ENCODE results near the gene C17orf113. TPM values are rescaled to one million over a fixed set of nuclear protein-coding genes. Genes with fewer than 3 reads are reported as not detected.
A peak's percentile ranks its signal among the peaks of the same experiment; 100 is the strongest.

C17orf113 gene
- total and polyA plus RNA-seq, 5 donors from 2014 or later = 0.09 to 0.46 (median 0.33) TPM

DNA sequence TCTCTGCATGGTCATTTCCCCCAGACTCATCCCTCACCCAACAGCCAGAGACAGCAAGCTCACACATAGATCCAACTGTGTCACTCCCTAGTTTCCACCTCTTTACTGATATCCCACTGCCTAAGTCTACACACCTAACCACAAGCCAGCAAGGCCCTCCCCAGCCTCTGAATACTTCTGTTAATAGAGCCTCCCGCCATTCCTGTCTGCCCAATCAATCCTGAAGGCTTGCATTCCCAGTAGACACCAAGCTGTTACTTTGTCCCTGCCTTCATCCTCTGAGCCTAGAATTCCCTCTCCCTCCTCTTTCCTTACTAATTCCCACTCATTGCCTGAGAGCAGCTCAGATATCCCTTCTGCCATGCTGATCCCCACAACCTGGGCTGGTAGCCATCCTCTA lies 4.7 kb downstream of the C17orf113 start:
- peaks cover 35% of the 10 kb centered on the region for H3K27me3 Mint-ChIP-seq
- DNase-seq (no peak), ATAC-seq (ENCODE audit: low read depth in 2 of 2) (no peak)
- H3K4me1 Mint-ChIP-seq = peaks cover 0 to 6% (median 3%) of the 10 kb centered on the region in 4 donors
- H3K9me3 Mint-ChIP-seq = no peaks in the 10 kb centered on the region
- peaks cover 8% of the 10 kb centered on the region for H3K27me3 ChIP-seq (ENCODE audit: control insufficient read depth, insufficient read depth, low read length)
- no peaks in the 10 kb centered on the region for H3K9me3 ChIP-seq (ENCODE audit: control insufficient read depth in 2 of 2, low read length in 2 of 2)
- peak overlapping the region in 1 of 4 donors; percentile 32 for H3K4me3 Mint-ChIP-seq
- peaks cover 7% of the 10 kb centered on the region for H3K4me1 ChIP-seq (ENCODE audit: control insufficient read depth, insufficient read depth, low read length, poor library complexity, severe bottlenecking)
- peak overlapping the region in 1 of 3 donors; percentile 1 for H3K27ac Mint-ChIP-seq
- H3K36me3 ChIP-seq (ENCODE audit: control insufficient read depth, insufficient read depth, low read length) = no peaks in the 10 kb centered on the region
- no peaks in the 10 kb centered on the region for H3K36me3 Mint-ChIP-seq
- H3K27ac ChIP-seq (ENCODE audit: insufficient read depth, low read length, poor library complexity, severe bottlenecking) = no peak overlapping the region
- H3K4me3 ChIP-seq (ENCODE audit: low read depth, low read length) = no peak overlapping the region

DNA sequence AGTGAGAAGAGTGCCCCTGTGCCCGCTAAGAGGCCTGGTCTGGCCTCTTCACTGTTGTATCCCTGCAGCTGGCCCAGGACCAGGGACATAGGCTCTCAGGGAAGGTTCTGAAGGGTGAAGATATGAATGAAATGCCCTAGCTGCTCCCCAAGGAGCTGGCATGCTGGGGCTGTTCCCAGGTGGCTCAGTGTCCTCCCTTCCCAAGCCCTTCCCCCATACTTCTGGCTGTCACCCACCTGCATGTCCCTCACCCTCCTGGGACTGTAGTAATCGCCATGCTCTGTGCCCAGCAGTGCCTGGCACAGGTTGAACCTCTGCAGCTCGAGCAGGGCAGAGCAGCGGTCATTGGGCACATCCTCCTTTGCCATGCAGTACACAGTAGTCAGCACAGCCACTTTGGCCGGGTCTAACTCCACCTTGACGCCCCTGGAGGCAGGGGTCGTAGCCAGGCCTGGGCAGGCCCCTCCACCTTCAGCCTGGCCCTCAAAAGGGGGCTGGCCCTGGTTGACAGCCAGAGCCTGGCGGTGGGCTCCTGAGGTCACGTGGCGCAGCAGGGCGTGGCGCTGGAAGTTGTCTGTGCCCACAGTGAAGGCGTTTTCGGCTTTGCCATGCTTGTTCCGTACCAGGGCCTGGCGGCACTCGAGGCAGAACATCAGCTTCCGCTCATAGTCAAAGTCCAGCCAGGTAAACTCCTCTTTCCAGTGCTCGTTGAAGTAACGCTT lies 7.6 kb downstream of the C17orf113 start:
- Mint-ChIP-seq H3K27me3 (peaks cover 20% of the 10 kb centered on the region), H3K9me3 (no peaks in the 10 kb centered on the region)

DNA sequence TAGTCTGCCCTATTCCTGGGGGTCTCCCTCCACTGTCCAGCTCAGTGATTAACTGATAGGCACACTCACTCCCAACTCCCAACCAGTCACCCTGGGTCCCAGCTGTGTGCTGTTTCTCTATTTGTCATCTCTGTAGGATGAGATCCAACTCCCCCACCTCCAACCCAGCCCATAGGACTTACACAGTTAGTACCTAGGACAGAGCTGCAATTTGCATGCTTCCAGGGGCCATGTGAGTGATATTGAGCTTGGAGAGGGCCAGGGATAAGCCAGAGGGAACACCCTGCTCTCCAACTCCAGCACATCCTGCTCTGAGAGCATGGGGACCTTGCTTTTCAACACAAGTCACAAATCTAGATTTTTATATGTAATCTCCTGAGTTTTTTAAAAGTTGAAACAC lies 8.8 kb downstream of the C17orf113 start:
- H3K4me1 Mint-ChIP-seq = peaks cover 0 to 6% (median 0%) of the 10 kb centered on the region in 4 donors

More for the DNA sequence above, 7.6 kb downstream of the C17orf113 start:
- no peaks in the 10 kb centered on the region for H3K9me3 ChIP-seq (ENCODE audit: control insufficient read depth in 2 of 2, low read length in 2 of 2)
- no peak for DNase-seq
- H3K27ac ChIP-seq (ENCODE audit: insufficient read depth, low read length, poor library complexity, severe bottlenecking) = no peak overlapping the region
- Mint-ChIP-seq H3K27ac (no peak overlapping the region), H3K36me3 (no peaks in the 10 kb centered on the region), H3K4me3 (no peak overlapping the region), H3K4me1 (peaks cover 0 to 6% (median 0%) of the 10 kb centered on the region in 4 donors)
- ATAC-seq (ENCODE audit: low read depth in 2 of 2) = no peak
- no peaks in the 10 kb centered on the region for H3K36me3 ChIP-seq (ENCODE audit: control insufficient read depth, insufficient read depth, low read length)
- no peaks in the 10 kb centered on the region for H3K27me3 ChIP-seq (ENCODE audit: control insufficient read depth, insufficient read depth, low read length)
- no peak overlapping the region for H3K4me3 ChIP-seq (ENCODE audit: low read depth, low read length)
- no peaks in the 10 kb centered on the region for H3K4me1 ChIP-seq (ENCODE audit: control insufficient read depth, insufficient read depth, low read length, poor library complexity, severe bottlenecking)

DNA sequence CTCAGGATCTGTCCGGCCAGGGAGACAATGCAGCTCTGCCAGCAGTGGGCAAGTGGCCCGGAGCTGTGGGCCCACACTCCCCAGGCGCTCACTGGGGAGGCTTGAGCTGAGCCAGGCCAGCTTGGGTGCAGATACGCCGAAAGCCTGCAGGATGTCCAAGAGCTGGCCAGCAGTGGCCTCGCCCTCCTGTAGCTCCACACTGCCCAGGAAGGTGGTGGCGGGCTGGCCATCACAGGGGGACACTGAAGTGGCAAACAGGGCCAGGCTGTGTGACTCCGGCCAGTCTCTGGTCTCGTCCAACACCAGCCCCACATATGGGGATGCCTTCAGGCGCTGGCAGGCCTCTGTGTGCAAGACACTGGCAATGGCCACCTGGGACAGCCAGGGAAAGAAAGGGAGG lies 9.6 kb downstream of the C17orf113 start:
- no peak overlapping the region for H3K4me3 ChIP-seq (ENCODE audit: low read depth, low read length)
- no peaks in the 10 kb centered on the region for H3K27me3 ChIP-seq (ENCODE audit: control insufficient read depth, insufficient read depth, low read length)
- Mint-ChIP-seq H3K36me3 (no peaks in the 10 kb centered on the region), H3K27me3 (peaks cover 17% of the 10 kb centered on the region), H3K27ac (no peak overlapping the region), H3K4me3 (no peak overlapping the region), H3K4me1 (peaks cover 0 to 4% (median 0%) of the 10 kb centered on the region in 4 donors), H3K9me3 (no peaks in the 10 kb centered on the region)
- DNase-seq = no peak
- H3K9me3 ChIP-seq (ENCODE audit: control insufficient read depth in 2 of 2, low read length in 2 of 2) = no peaks in the 10 kb centered on the region
- no peak for ATAC-seq (ENCODE audit: low read depth in 2 of 2)
- H3K4me1 ChIP-seq (ENCODE audit: control insufficient read depth, insufficient read depth, low read length, poor library complexity, severe bottlenecking) = no peaks in the 10 kb centered on the region
- no peak overlapping the region for H3K27ac ChIP-seq (ENCODE audit: insufficient read depth, low read length, poor library complexity, severe bottlenecking)
- no peaks in the 10 kb centered on the region for H3K36me3 ChIP-seq (ENCODE audit: control insufficient read depth, insufficient read depth, low read length)

More for the DNA sequence above, 8.8 kb downstream of the C17orf113 start:
- no peaks in the 10 kb centered on the region for H3K4me1 ChIP-seq (ENCODE audit: control insufficient read depth, insufficient read depth, low read length, poor library complexity, severe bottlenecking)
- Mint-ChIP-seq H3K36me3 (no peaks in the 10 kb centered on the region), H3K4me3 (no peak overlapping the region), H3K27me3 (peaks cover 19% of the 10 kb centered on the region), H3K9me3 (no peaks in the 10 kb centered on the region), H3K27ac (peak overlapping the region in 1 of 3 donors; percentile 69)
- H3K36me3 ChIP-seq (ENCODE audit: control insufficient read depth, insufficient read depth, low read length) = no peaks in the 10 kb centered on the region
- no peaks in the 10 kb centered on the region for H3K9me3 ChIP-seq (ENCODE audit: control insufficient read depth in 2 of 2, low read length in 2 of 2)
- no peak for DNase-seq
- ATAC-seq (ENCODE audit: low read depth in 2 of 2) = no peak
- no peaks in the 10 kb centered on the region for H3K27me3 ChIP-seq (ENCODE audit: control insufficient read depth, insufficient read depth, low read length)
- H3K4me3 ChIP-seq (ENCODE audit: low read depth, low read length) = no peak overlapping the region
- H3K27ac ChIP-seq (ENCODE audit: insufficient read depth, low read length, poor library complexity, severe bottlenecking) = no peak overlapping the region

DNA sequence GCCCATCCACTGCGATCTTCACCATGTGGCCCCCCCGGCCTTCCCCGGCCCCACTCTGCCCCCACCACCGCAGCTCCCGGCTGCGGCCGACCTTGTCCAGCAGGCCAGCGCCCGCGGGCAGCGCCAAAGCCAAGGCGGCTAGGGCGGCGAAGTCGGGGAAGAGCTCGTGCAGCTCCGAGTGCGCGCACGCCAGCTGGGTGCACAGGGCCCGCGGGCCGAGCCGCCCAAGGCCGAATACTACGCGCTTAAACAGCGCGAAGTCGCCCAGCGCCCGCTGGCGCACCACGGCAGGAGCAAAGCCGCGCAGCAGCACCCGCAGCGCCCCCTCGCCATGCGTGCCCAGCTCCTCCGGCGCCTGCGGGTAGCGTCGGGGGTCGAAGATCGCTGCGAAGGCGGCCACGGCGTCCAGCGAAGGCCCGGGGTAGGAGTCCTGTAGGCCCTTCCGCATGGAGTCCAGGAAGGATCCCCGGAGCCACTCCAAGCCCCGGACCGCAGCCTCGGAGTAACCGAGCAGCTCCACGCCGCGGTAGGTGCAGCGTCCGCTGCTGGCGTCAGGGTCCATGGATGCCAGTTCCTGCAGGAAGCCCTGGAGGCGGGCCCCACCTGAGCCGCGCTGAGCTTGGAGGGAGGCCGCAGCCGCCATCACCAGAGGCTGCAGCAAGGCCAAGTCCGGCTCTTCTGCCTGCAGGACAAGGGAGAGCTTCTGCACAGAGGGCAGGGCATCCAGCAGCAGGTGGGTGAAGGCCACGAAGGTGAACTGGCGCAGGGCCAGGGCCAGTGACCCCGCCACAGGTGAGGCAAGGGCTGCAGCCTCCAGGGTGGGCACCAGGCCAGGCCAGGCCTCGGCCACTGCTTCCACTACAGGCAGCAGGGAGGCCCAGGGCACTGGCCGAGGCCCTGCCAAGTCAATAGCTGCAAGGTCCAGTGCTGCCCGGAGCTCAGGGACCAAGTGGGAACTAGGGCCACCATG lies 10.3 kb downstream of the C17orf113 start:
- Mint-ChIP-seq H3K4me3 (no peak overlapping the region), H3K27me3 (peaks cover 15% of the 10 kb centered on the region), H3K36me3 (no peaks in the 10 kb centered on the region), H3K4me1 (no peaks in the 10 kb centered on the region), H3K27ac (no peak overlapping the region), H3K9me3 (no peaks in the 10 kb centered on the region)
- DNase-seq = no peak
- Histone ChIP-seq H3K36me3 (ENCODE audit: control insufficient read depth, insufficient read depth, low read length) (no peaks in the 10 kb centered on the region), H3K27ac (ENCODE audit: insufficient read depth, low read length, poor library complexity, severe bottlenecking) (no peak overlapping the region), H3K4me3 (ENCODE audit: low read depth, low read length) (no peak overlapping the region), H3K27me3 (ENCODE audit: control insufficient read depth, insufficient read depth, low read length) (no peaks in the 10 kb centered on the region), H3K9me3 (ENCODE audit: control insufficient read depth in 2 of 2, low read length in 2 of 2) (no peaks in the 10 kb centered on the region), H3K4me1 (ENCODE audit: control insufficient read depth, insufficient read depth, low read length, poor library complexity, severe bottlenecking) (no peaks in the 10 kb centered on the region)
- no peak for ATAC-seq (ENCODE audit: low read depth in 2 of 2)

DNA sequence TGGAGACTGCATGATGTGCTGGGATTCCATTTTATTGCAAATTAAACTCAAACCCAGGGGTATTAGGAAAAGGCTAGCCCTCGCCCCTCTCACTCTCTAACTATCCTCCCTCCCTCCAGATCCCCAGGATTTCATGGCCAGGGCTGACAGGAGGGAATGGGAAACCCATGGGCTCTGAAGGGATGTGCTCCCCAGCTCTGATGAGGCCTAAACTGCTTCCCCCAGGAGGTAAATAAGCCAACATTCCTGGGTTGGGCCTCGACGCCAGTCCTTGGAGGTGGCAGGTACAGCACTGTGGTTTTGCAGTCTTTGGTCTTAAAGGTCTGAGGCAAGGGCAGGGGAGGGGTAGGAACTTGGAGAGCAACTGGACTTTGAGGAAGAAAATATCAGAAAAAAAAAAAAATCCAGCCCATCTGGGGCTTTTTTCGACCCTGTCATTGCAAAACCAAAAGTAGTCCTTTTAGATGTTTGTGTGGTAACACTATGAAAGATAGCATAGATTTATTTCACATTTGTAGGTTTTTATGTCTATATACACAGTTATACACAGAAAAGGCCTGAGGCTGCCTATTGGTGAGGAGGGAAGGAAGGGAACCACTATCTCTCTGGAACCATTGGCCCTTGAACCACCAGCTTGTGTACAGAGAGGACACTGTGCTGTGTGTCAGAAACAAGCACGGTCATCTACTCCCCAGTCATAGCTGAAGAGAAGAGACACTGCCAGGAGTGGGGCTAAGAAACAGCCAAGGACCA lies 12.0 kb downstream of the C17orf113 start:
- H3K27ac Mint-ChIP-seq = no peak overlapping the region

GRCh38 chr17:42034059-42034458 lies 16.3 kb downstream of the C17orf113 start:
- Histone ChIP-seq H3K9me3 (ENCODE audit: control insufficient read depth in 2 of 2, low read length in 2 of 2) (no peaks in the 10 kb centered on the region), H3K4me3 (ENCODE audit: low read depth, low read length) (no peak overlapping the region), H3K4me1 (ENCODE audit: control insufficient read depth, insufficient read depth, low read length, poor library complexity, severe bottlenecking) (peaks cover 3% of the 10 kb centered on the region), H3K27me3 (ENCODE audit: control insufficient read depth, insufficient read depth, low read length) (no peaks in the 10 kb centered on the region), H3K27ac (ENCODE audit: insufficient read depth, low read length, poor library complexity, severe bottlenecking) (no peak overlapping the region), H3K36me3 (ENCODE audit: control insufficient read depth, insufficient read depth, low read length) (no peaks in the 10 kb centered on the region)
- peak overlapping the region in 1 of 3 donors; percentile 18 for H3K27ac Mint-ChIP-seq
- no peak overlapping the region for H3K4me3 Mint-ChIP-seq
- H3K36me3 Mint-ChIP-seq = no peaks in the 10 kb centered on the region
- peaks cover 32% of the 10 kb centered on the region for H3K27me3 Mint-ChIP-seq
- no peaks in the 10 kb centered on the region for H3K9me3 Mint-ChIP-seq
- peak in 1 of 2 donors; percentile 42 for ATAC-seq (ENCODE audit: low read depth in 2 of 2)
- peaks cover 0 to 5% (median 0%) of the 10 kb centered on the region in 4 donors for H3K4me1 Mint-ChIP-seq
- no peak for DNase-seq

More for the DNA sequence above, 12.0 kb downstream of the C17orf113 start:
- H3K9me3 ChIP-seq (ENCODE audit: control insufficient read depth in 2 of 2, low read length in 2 of 2) = no peaks in the 10 kb centered on the region
- Mint-ChIP-seq H3K36me3 (no peaks in the 10 kb centered on the region), H3K4me3 (no peak overlapping the region), H3K9me3 (no peaks in the 10 kb centered on the region), H3K4me1 (peaks cover 0 to 5% (median 0%) of the 10 kb centered on the region in 4 donors), H3K27me3 (peaks cover 21% of the 10 kb centered on the region)
- H3K4me3 ChIP-seq (ENCODE audit: low read depth, low read length) = no peak overlapping the region
- ATAC-seq (ENCODE audit: low read depth in 2 of 2) (no peak), DNase-seq (no peak)
- no peaks in the 10 kb centered on the region for H3K27me3 ChIP-seq (ENCODE audit: control insufficient read depth, insufficient read depth, low read length)
- H3K36me3 ChIP-seq (ENCODE audit: control insufficient read depth, insufficient read depth, low read length) = no peaks in the 10 kb centered on the region
- no peak overlapping the region for H3K27ac ChIP-seq (ENCODE audit: insufficient read depth, low read length, poor library complexity, severe bottlenecking)
- peaks cover 3% of the 10 kb centered on the region for H3K4me1 ChIP-seq (ENCODE audit: control insufficient read depth, insufficient read depth, low read length, poor library complexity, severe bottlenecking)

All from CD4-positive, CD25-positive, alpha-beta regulatory T cell (primary cell).